ENCODE data around the gene MAN2A2. TPM values are rescaled to one million over a fixed set of nuclear protein-coding genes. Genes with fewer than 3 reads are reported as not detected.

MAN2A2 gene
- total RNA-seq, 1 experiment from 2014 or later, result 31.0 TPM

DNA sequence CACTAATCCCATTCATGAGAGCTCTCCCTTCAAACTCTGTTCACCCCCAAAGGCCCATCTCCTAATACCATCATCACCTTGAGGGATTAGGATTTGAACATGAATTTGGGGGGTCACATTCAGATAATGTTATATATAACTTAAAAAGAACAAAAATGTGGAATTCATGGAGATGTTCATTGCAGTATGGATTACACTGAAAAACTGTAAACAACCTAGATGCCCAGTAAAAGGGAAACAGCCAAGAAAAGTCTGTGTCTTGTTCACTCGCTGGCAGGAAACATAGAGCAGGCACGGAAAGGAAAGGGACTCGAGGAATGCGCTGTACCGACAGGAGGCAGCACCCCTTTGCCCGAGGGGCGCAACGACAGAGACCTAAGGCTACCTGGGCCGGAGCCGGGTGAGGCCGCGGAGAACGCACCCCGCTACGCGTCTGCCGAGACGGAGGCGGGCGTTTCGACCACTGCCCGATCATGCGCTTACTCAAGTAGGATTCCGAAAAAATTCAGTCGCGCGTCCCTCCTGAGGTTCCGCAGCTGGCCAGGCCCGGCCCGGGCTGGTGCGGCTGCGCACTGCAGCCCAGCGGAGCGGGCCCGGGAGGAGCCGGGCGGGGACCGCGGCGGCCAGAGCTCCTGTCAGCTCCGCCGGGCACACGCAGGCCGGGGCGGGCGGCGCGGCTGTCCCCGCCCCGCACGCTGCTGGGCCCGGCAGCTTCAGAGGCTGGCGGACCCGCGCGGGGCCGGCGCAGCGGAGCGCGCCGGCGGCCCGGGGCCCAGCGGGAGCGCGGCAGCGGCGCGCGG, 862 bp upstream of the MAN2A2 start (continued):
- TF ChIP-seq, protein P1, sequence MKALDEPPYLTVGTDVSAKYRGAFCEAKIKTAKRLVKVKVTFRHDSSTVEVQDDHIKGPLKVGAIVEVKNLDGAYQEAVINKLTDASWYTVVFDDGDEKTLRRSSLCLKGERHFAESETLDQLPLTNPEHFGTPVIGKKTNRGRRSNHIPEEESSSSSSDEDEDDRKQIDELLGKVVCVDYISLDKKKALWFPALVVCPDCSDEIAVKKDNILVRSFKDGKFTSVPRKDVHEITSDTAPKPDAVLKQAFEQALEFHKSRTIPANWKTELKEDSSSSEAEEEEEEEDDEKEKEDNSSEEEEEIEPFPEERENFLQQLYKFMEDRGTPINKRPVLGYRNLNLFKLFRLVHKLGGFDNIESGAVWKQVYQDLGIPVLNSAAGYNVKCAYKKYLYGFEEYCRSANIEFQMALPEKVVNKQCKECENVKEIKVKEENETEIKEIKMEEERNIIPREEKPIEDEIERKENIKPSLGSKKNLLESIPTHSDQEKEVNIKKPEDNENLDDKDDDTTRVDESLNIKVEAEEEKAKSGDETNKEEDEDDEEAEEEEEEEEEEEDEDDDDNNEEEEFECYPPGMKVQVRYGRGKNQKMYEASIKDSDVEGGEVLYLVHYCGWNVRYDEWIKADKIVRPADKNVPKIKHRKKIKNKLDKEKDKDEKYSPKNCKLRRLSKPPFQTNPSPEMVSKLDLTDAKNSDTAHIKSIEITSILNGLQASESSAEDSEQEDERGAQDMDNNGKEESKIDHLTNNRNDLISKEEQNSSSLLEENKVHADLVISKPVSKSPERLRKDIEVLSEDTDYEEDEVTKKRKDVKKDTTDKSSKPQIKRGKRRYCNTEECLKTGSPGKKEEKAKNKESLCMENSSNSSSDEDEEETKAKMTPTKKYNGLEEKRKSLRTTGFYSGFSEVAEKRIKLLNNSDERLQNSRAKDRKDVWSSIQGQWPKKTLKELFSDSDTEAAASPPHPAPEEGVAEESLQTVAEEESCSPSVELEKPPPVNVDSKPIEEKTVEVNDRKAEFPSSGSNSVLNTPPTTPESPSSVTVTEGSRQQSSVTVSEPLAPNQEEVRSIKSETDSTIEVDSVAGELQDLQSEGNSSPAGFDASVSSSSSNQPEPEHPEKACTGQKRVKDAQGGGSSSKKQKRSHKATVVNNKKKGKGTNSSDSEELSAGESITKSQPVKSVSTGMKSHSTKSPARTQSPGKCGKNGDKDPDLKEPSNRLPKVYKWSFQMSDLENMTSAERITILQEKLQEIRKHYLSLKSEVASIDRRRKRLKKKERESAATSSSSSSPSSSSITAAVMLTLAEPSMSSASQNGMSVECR (CRISPR knock-in tag; IDR thresholded peaks at IDR 0.05; ENCODE audit: borderline replicate concordance), result no peak
- TF ChIP-seq, protein P2, sequence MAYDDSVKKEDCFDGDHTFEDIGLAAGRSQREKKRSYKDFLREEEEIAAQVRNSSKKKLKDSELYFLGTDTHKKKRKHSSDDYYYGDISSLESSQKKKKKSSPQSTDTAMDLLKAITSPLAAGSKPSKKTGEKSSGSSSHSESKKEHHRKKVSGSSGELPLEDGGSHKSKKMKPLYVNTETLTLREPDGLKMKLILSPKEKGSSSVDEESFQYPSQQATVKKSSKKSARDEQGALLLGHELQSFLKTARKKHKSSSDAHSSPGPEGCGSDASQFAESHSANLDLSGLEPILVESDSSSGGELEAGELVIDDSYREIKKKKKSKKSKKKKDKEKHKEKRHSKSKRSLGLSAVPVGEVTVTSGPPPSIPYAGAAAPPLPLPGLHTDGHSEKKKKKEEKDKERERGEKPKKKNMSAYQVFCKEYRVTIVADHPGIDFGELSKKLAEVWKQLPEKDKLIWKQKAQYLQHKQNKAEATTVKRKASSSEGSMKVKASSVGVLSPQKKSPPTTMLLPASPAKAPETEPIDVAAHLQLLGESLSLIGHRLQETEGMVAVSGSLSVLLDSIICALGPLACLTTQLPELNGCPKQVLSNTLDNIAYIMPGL (CRISPR knock-in tag; IDR thresholded peaks at IDR 0.05), result peak; percentile 78; the same call in 1 of the 2 replicates
- TF ChIP-seq SMAD3 (CRISPR knock-in tag; IDR thresholded peaks at IDR 0.05; ENCODE audit: borderline replicate concordance), result 0 out of 2 replicates have a peak, but pooled peaks have one; percentile 73

DNA sequence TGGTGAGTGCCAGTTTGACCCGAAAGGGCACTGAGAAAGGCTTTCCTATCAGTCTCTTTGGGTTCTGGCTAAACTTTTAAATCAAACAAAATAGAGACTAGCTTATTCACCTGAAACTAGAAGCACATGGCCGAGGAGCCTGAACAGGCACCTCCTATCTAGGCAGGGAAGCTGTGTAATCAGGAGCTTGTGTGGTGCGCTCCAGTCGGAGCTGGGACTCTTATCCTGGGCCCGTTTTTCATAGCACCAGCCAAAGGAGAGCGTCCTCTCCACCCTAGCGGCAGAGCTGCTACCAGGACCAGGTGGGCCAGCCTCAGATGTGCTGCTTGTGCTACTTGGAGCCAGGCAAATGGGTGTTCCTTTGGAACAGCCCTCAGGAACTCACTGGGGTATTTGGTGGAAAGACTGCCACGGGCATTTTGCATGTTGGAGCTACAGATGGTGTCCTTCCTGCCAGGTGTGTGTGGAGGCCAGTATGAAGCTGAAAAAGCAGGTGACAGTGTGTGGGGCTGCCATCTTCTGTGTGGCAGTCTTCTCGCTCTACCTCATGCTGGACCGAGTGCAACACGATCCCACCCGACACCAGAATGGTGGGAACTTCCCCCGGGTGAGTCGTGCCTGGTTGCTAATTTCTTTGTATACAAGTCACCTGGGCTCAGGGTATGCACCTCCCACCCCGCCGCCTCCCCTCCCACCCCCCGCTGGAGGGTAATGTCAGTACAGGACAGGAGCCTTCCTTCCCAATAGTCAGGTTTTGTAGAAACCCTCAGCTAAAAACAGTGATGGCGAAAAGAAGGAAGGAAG, 833 bp downstream of the MAN2A2 start:
- POLR2A ChIA-PET, result interaction anchor here (0.6 to 2.5 kb wide), 5 partner anchors 28 to 588 kb away, joined by 3 to 17 read pairs (median 5); partner anchors contain the start of genes HDDC3, IQGAP1 and UNC45A
- no peak for TF ChIP-seq GTF2I (CRISPR knock-in tag; conservative IDR thresholded peaks at IDR 0.05)
- TF ChIP-seq NR3C1 (CRISPR knock-in tag; conservative IDR thresholded peaks at IDR 0.05; ENCODE audit: low read depth), result no peak
- peak; percentile 91 for TF ChIP-seq ZNF121 (CRISPR knock-in tag; IDR thresholded peaks at IDR 0.05)
- TF ChIP-seq SMAD4 (CRISPR knock-in tag; IDR thresholded peaks at IDR 0.05), result no peak
- TF ChIP-seq, protein P3, sequence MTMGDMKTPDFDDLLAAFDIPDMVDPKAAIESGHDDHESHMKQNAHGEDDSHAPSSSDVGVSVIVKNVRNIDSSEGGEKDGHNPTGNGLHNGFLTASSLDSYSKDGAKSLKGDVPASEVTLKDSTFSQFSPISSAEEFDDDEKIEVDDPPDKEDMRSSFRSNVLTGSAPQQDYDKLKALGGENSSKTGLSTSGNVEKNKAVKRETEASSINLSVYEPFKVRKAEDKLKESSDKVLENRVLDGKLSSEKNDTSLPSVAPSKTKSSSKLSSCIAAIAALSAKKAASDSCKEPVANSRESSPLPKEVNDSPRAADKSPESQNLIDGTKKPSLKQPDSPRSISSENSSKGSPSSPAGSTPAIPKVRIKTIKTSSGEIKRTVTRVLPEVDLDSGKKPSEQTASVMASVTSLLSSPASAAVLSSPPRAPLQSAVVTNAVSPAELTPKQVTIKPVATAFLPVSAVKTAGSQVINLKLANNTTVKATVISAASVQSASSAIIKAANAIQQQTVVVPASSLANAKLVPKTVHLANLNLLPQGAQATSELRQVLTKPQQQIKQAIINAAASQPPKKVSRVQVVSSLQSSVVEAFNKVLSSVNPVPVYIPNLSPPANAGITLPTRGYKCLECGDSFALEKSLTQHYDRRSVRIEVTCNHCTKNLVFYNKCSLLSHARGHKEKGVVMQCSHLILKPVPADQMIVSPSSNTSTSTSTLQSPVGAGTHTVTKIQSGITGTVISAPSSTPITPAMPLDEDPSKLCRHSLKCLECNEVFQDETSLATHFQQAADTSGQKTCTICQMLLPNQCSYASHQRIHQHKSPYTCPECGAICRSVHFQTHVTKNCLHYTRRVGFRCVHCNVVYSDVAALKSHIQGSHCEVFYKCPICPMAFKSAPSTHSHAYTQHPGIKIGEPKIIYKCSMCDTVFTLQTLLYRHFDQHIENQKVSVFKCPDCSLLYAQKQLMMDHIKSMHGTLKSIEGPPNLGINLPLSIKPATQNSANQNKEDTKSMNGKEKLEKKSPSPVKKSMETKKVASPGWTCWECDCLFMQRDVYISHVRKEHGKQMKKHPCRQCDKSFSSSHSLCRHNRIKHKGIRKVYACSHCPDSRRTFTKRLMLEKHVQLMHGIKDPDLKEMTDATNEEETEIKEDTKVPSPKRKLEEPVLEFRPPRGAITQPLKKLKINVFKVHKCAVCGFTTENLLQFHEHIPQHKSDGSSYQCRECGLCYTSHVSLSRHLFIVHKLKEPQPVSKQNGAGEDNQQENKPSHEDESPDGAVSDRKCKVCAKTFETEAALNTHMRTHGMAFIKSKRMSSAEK (CRISPR knock-in tag; IDR thresholded peaks at IDR 0.05; ENCODE audit: borderline replicate concordance), result no peak
- no peak for TF ChIP-seq ETV6 (CRISPR knock-in tag; IDR thresholded peaks at IDR 0.05)
- no peak for TF ChIP-seq NFATC4 (CRISPR knock-in tag; IDR thresholded peaks at IDR 0.05)
- TF ChIP-seq MXD4 (CRISPR knock-in tag; IDR thresholded peaks at IDR 0.05; ENCODE audit: borderline replicate concordance), result no peak
- TF ChIP-seq SP1 (CRISPR knock-in tag; conservative IDR thresholded peaks at IDR 0.05), result 0 out of 2 replicates have a peak, but pooled peaks have one; percentile 27
- TF ChIP-seq OVOL2 (CRISPR knock-in tag; IDR thresholded peaks at IDR 0.05; ENCODE audit: borderline replicate concordance), result no peak
- no peak for TF ChIP-seq JUN (CRISPR knock-in tag; IDR thresholded peaks at IDR 0.05)
- peak overlapping the region; percentile 79 for H3K4me3 Mint-ChIP-seq
- peak; percentile 58 for DNase-seq (ENCODE audit: low spot score)
- peaks cover 26% of the 10 kb centered on the region for H3K27me3 Mint-ChIP-seq (ENCODE audit: low read depth)
- no peaks in the 10 kb centered on the region for H3K9me3 Mint-ChIP-seq
- peaks cover 7% of the 10 kb centered on the region for H3K36me3 Mint-ChIP-seq
- no peak overlapping the region for H3K27ac Mint-ChIP-seq
- ATAC-seq, result peak; percentile 62
- CTCF ChIA-PET, result interaction anchor here (0.6 to 7.3 kb wide), 19 partner anchors 9 to 841 kb away, joined by 3 to 194 read pairs (median 5); partner anchors contain the start of genes BLM, FES, HDDC3 and RCCD1
- H3K4me1 Mint-ChIP-seq, result peaks cover 23% of the 10 kb centered on the region

All from WTC11 (cell line).